K562 (cell line): Measurements from ENCODE around the gene PURA. TPM values are rescaled to one million over a fixed set of nuclear protein-coding genes. Genes with fewer than 3 reads are reported as not detected.

Experiments
- ARID1B ChIP-seq: fragments of 450-650 bp; IDR thresholded peaks from 2 replicates; pipeline ENCODE4 v1.6.1; 2016; ENCODE audit warnings: antibody characterized with exemption, mild to moderate bottlenecking, inconsistent platforms
- ATF1 ChIP-seq, 2 experiments: fragments of 450-650 bp in 1 of 2; IDR thresholded peaks; 2 replicates each; pipeline ENCODE4 v1.6.1; 2016; ENCODE audit warnings: missing compliant biosample characterization in 1 of 2, missing genetic modification characterization in 1 of 2
- CTCF ChIP-seq, 3 experiments: IDR thresholded peaks in 2 of 3; conservative IDR thresholded peaks in 1 of 3; 2 replicates each; pipeline ENCODE4 v1.5.1; 2011 to 2012; ENCODE audit warnings: low read length in 3 of 3, mild to moderate bottlenecking in 3 of 3, control low read depth in 2 of 3, improper control_type of control experiment in 1 of 3, inconsistent platforms in 1 of 3, low read depth in 1 of 3, mixed read lengths in 1 of 3, moderate library complexity in 1 of 3; ENCODE audit not compliant: insufficient read depth in 2 of 3
- CTCFL ChIP-seq: IDR thresholded peaks from 2 replicates; pipeline ENCODE4 v1.6.1; 2011; ENCODE audit warnings: borderline replicate concordance, low read depth, mild to moderate bottlenecking, moderate library complexity, low read length; ENCODE audit not compliant: insufficient read depth, poor library complexity, severe bottlenecking
- E2F4 ChIP-seq: sonication (generic); formaldehyde crosslinking; IDR thresholded peaks from 2 replicates; pipeline ENCODE4 v1.8.0; 2022; ENCODE audit warnings: mild to moderate bottlenecking, low read depth, missing genetic modification reagents
- GTF2A2 ChIP-seq: IDR thresholded peaks from 2 replicates; pipeline ENCODE4 v1.6.1; 2016; ENCODE audit warnings: mild to moderate bottlenecking, missing genetic modification characterization, missing compliant biosample characterization
- JUND ChIP-seq, 2 experiments: IDR thresholded peaks; 2 replicates in 1 of 2; 3 replicates in 1 of 2; pipeline ENCODE4 v1.6.1; 2011; ENCODE audit warnings: borderline replicate concordance in 2 of 2, low read depth in 2 of 2, low read length in 2 of 2, improper control_type of control experiment in 1 of 2, missing biosample characterization in 1 of 2, missing genetic modification characterization in 1 of 2, missing genetic modification reagents in 1 of 2
- MED1 ChIP-seq: sonication (generic); formaldehyde crosslinking; IDR thresholded peaks from 2 replicates; pipeline ENCODE4 v1.8.1; 2023; ENCODE audit warnings: missing genetic modification reagents, borderline replicate concordance
- NRF1 ChIP-seq, 2 experiments: fragments of 450-650 bp; IDR thresholded peaks in 1 of 2; conservative IDR thresholded peaks in 1 of 2; 2 replicates each; pipeline ENCODE4 v1.6.1; 2014; ENCODE audit warnings: mild to moderate bottlenecking in 2 of 2
- RBM17 ChIP-seq: fragments of 200-400 bp; formaldehyde crosslinking; IDR thresholded peaks from 2 replicates; pipeline ENCODE4 v1.6.1; 2017; ENCODE audit warnings: low read depth, mild to moderate bottlenecking, low read length, borderline replicate concordance
- SMARCB1 ChIP-seq: IDR thresholded peaks from 2 replicates; pipeline ENCODE4 v1.6.1; 2011; ENCODE audit warnings: improper control_type of control experiment, low read depth; ENCODE audit not compliant: insufficient read length
- TARDBP ChIP-seq: fragments of 450-650 bp; IDR thresholded peaks from 2 replicates; pipeline ENCODE4 v1.6.1; 2016
- ZBTB11 ChIP-seq, 3 experiments: fragments of 200-800 bp in 1 of 3; fragments of 250-450 bp in 1 of 3; fragments of 450-650 bp in 1 of 3; sonication (Bioruptor Pico) in 1 of 3; sonication (Bioruptor generic) in 1 of 3; formaldehyde crosslinking in 1 of 3; IDR thresholded peaks; 2 replicates each; pipeline versions ENCODE4 v1.6.1 to v1.8.0; 2016 to 2022; ENCODE audit warnings: mild to moderate bottlenecking in 2 of 3, missing genetic modification characterization in 2 of 3, missing compliant biosample characterization in 1 of 3, moderate library complexity in 1 of 3
- ZNF12 ChIP-seq: sonication (generic); formaldehyde crosslinking; IDR thresholded peaks from 2 replicates; pipeline ENCODE4 v1.4.0; 2020; ENCODE audit warnings: mild to moderate bottlenecking, missing genetic modification reagents
- ZNF311 ChIP-seq: fragments of 250-450 bp; sonication (Bioruptor Pico); IDR thresholded peaks from 2 replicates; pipeline ENCODE4 v1.4.0; 2020; ENCODE audit warnings: mild to moderate bottlenecking, moderate library complexity
- polyA plus RNA-seq, 8 experiments: library from polyadenylated mRNA; depleted of rRNA in 4 of 8; stranded (reverse) in 5 of 8; unstranded in 3 of 8; fragments of >200 nt; fragmentation: Nextera tagmentation in 2 of 8; fragmentation: Illumina TruSeq in 1 of 8; extraction: Ambion mirVana in 2 of 8; extraction: Trizol in 1 of 8; gene quantifications; 2 replicates each; pipeline versions ENCODE4 v1.2.1 to v1.2.3, GENCODE V29; 2011 to 2014; ENCODE audit warnings: inconsistent platforms in 1 of 8, missing spikeins in 1 of 8
- total RNA-seq, 7 experiments: library from RNA; depleted of rRNA in 6 of 7; stranded (reverse); fragments of >200 nt in 6 of 7; fragmentation: Illumina TruSeq in 2 of 7; extraction: Trizol in 2 of 7; gene quantifications; 2 replicates each; pipeline versions ENCODE4 v1.2.1 to v1.2.3, GENCODE V29; 2011 to 2021; ENCODE audit warnings: low replicate concordance in 1 of 7

Gene PURA
- total and polyA plus RNA-seq, 9 of the 15 experiments (the other 6 are each of a cell fraction or from before 2014, with no cell fraction given): 3.2 to 11.1 (median 5.4) TPM

GRCh38 chr5:140116716-140117115, 2.8 kb downstream of the PURA start (continued):
- TF ChIP-seq CTCFL (peak; percentile 93), CTCF (IDR thresholded peaks at IDR 0.05 in 2 of 3, conservative IDR thresholded peaks at IDR 0.05 in 1 of 3; ENCODE audit: insufficient read depth in 2 of 3, low read depth in 1 of 3, low read length in 3 of 3) (peak; percentile 30 to 44 (median 36); a peak in 3 of 6 replicates), MED1 (CRISPR knock-in tag) (no peak), ATF1 (CRISPR knock-in tag; IDR thresholded peaks at IDR 0.05) (no peak), ATF1 (tag; IDR thresholded peaks at IDR 0.05) (no peak), ZBTB11 (CRISPR knock-in tag; IDR thresholded peaks at IDR 0.05) (no peak), GTF2A2 (no peak), SMARCB1 (peak; percentile 83), ZNF311 (CRISPR knock-in tag) (no peak), JUND (IDR thresholded peaks at IDR 0.05; ENCODE audit: borderline replicate concordance, low read depth, low read length) (peak; percentile 4; the same call in 1 of the 2 replicates), JUND (tag; IDR thresholded peaks at IDR 0.05; ENCODE audit: borderline replicate concordance, low read depth, low read length) (no peak), TARDBP (no peak), NRF1 (conservative IDR thresholded peaks at IDR 0.05 in 1 of 2, IDR thresholded peaks at IDR 0.05 in 1 of 2) (no peak), RBM17 (no peak), E2F4 (CRISPR knock-in tag) (no peak), ZNF12 (CRISPR knock-in tag) (no peak), ARID1B (no peak)
